HCT116 (cell line): ENCODE data around the gene SAG. TPM values are rescaled to one million over a fixed set of nuclear protein-coding genes. Genes with fewer than 3 reads are reported as not detected.

ENCODE experiments used
- ATAC-seq: fragments of 200-7000 bp; cut with Tn5 transposase; 2 replicates; pipeline ENCODE4 v1.9.1; 2020; ENCODE audit warnings: mild to moderate bottlenecking, moderate library complexity
- BruUV-seq: library from RNA; stranded (reverse); fragments of 400-500 nt; replicated peaks from 2 replicates; lab custom pipeline; 2021; lab: Mats Ljungman, UMichigan
- CTCF ChIA-PET: fragments of 300-600 bp; sonication (Branson Sonifier 250); formaldehyde crosslinking; loops from one replicate; lab custom pipeline; 2021; ENCODE audit warnings: antibody characterized with exemption; lab: Charles Lee
- POLR2A ChIA-PET: fragments of 300-600, 350-600 bp; sonication (Branson Sonifier 250); formaldehyde crosslinking; loops from one replicate; lab custom pipeline; 2021; ENCODE audit warnings: antibody characterized with exemption; lab: Charles Lee
- RAD21 ChIA-PET, 2 experiments: fragments of 300-600 bp; sonication (Branson Sonifier 250); formaldehyde crosslinking; loops; one replicate each; lab custom pipeline; 2023; ENCODE audit warnings: low total read pairs in 2 of 2; ENCODE audit not compliant: uncharacterized antibody in 2 of 2, unreplicated experiment in 2 of 2, low non-redundant PET in 1 of 2; lab: Charles Lee
- DNase-seq: peaks from one replicate; pipeline ENCODE4 v3.0.0-alpha.2; 2010; ENCODE audit warnings: low read depth, low spot score
- H2AFZ ChIP-seq: fragments of 200-600 bp; shearing (Covaris generic), sonication (generic); 2 replicates; pipeline ENCODE4 v1.6.1; 2017; ENCODE audit warnings: low read depth, mixed run types, mixed read lengths, antibody characterized with exemption, low read length; ENCODE audit not compliant: poor library complexity, severe bottlenecking
- H3K27ac ChIP-seq: 2 replicates; pipeline ENCODE4 v1.5.1; 2012; ENCODE audit warnings: low read depth, low read length
- H3K27me3 ChIP-seq: fragments of 200-600 bp; sonication (generic); 2 replicates; pipeline ENCODE4 v1.6.1; 2016; ENCODE audit warnings: mixed run types, low read length, mixed read lengths; ENCODE audit not compliant: insufficient read depth
- H3K36me3 ChIP-seq, 2 experiments: fragments of 200-500 bp in 1 of 2; fragments of 200-600 bp in 1 of 2; sonication (Bioruptor generic) in 1 of 2; sonication (generic) in 1 of 2; 2 replicates each; pipeline versions ENCODE4 v1.5.1 to v1.6.1; 2014 to 2016; ENCODE audit warnings: low read length in 2 of 2, inconsistent platforms in 1 of 2, mixed read lengths in 1 of 2, mixed run types in 1 of 2; ENCODE audit not compliant: insufficient read depth in 2 of 2, control insufficient read depth in 1 of 2
- H3K4me1 ChIP-seq, 2 experiments: fragments of 200-600 bp in 1 of 2; sonication (generic) in 1 of 2; 2 replicates each; pipeline versions ENCODE4 v1.5.1 to v1.6.1; 2012 to 2017; ENCODE audit warnings: low read length in 2 of 2, inconsistent platforms in 1 of 2, mild to moderate bottlenecking in 1 of 2, mixed read lengths in 1 of 2, mixed run types in 1 of 2, moderate library complexity in 1 of 2; ENCODE audit not compliant: insufficient read depth in 2 of 2, control insufficient read depth in 1 of 2
- H3K4me2 ChIP-seq: fragments of 200-600 bp; sonication (generic); 2 replicates; pipeline ENCODE4 v1.6.1; 2017; ENCODE audit warnings: mixed run types, low read length, mixed read lengths
- H3K4me3 ChIP-seq, 2 experiments: fragments of 200-600 bp in 1 of 2; sonication (generic) in 1 of 2; replicated peaks in 1 of 2; 2 replicates each; pipeline ENCODE4 v1.5.1; 2011 to 2016; ENCODE audit warnings: low read length in 2 of 2, control low read depth in 1 of 2, low read depth in 1 of 2, mild to moderate bottlenecking in 1 of 2, mixed read lengths in 1 of 2, mixed run types in 1 of 2
- H3K79me2 ChIP-seq: fragments of 200-600 bp; sonication (generic); 2 replicates; pipeline ENCODE4 v1.6.1; 2017; ENCODE audit warnings: mild to moderate bottlenecking, mixed run types, low read length, moderate library complexity, mixed read lengths; ENCODE audit not compliant: insufficient read depth
- H3K9ac ChIP-seq: fragments of 200-600 bp; sonication (generic); 2 replicates; pipeline ENCODE4 v1.6.1; 2016; ENCODE audit warnings: low read length, mixed read lengths
- H3K9me2 ChIP-seq: fragments of 200-600 bp; sonication (generic), shearing (Covaris generic); 2 replicates; pipeline ENCODE4 v1.6.1; 2017; ENCODE audit warnings: mixed run types, mild to moderate bottlenecking, moderate library complexity; ENCODE audit not compliant: insufficient read depth
- H3K9me3 ChIP-seq, 2 experiments: fragments of 200-500 bp in 1 of 2; fragments of 200-600 bp in 1 of 2; sonication (Bioruptor generic) in 1 of 2; sonication (generic) in 1 of 2; 2 replicates each; pipeline ENCODE4 v1.6.1; 2014 to 2017; ENCODE audit warnings: low read length in 2 of 2, mixed read lengths in 2 of 2, inconsistent platforms in 1 of 2, low read depth in 1 of 2, mild to moderate bottlenecking in 1 of 2, mixed run types in 1 of 2, moderate library complexity in 1 of 2; ENCODE audit not compliant: control insufficient read depth in 1 of 2, insufficient read depth in 1 of 2
- H4K20me1 ChIP-seq: fragments of 200-600 bp; sonication (generic), shearing (Covaris generic); 2 replicates; pipeline ENCODE4 v1.6.1; 2017; ENCODE audit warnings: mixed run types, mild to moderate bottlenecking, moderate library complexity; ENCODE audit not compliant: insufficient read depth
- ATF3 ChIP-seq: IDR thresholded peaks from 2 replicates; pipeline ENCODE4 v1.6.1; 2012
- CBX3 ChIP-seq: IDR thresholded peaks from 2 replicates; pipeline ENCODE4 v1.6.1; 2012; ENCODE audit warnings: low read depth
- CEBPB ChIP-seq: IDR thresholded peaks from 2 replicates; pipeline ENCODE4 v1.6.1; 2012; ENCODE audit warnings: low read depth
- CTCF ChIP-seq, 3 experiments: fragments of 200-600 bp in 1 of 3; sonication (generic) in 1 of 3; IDR thresholded peaks in 2 of 3; conservative IDR thresholded peaks in 1 of 3; 2 replicates each; pipeline ENCODE4 v1.5.1; 2012 to 2017; ENCODE audit warnings: low read depth in 2 of 3, low read length in 2 of 3, antibody characterized with exemption in 1 of 3, borderline replicate concordance in 1 of 3, control low read depth in 1 of 3, mild to moderate bottlenecking in 1 of 3, mixed read lengths in 1 of 3, mixed run types in 1 of 3, moderate library complexity in 1 of 3; ENCODE audit not compliant: insufficient read depth in 1 of 3
- EGR1 ChIP-seq: IDR thresholded peaks from 2 replicates; pipeline ENCODE4 v1.6.1; 2012; ENCODE audit warnings: low read depth
- EZH2 ChIP-seq: fragments of 200-600 bp; sonication (generic); IDR thresholded peaks from 2 replicates; pipeline ENCODE4 v1.6.1; 2017; ENCODE audit warnings: antibody characterized with exemption, mixed run types
- JUND ChIP-seq: IDR thresholded peaks from 2 replicates; pipeline ENCODE4 v1.6.1; 2012
- MAX ChIP-seq: IDR thresholded peaks from 2 replicates; pipeline ENCODE4 v1.6.1; 2012
- POLR2A ChIP-seq: IDR thresholded peaks from 2 replicates; pipeline ENCODE4 v1.7.0; 2011; ENCODE audit warnings: borderline replicate concordance; ENCODE audit not compliant: insufficient read depth, insufficient read length; ENCODE audit errors: extremely low read depth
- POLR2AphosphoS5 ChIP-seq: IDR thresholded peaks from 2 replicates; pipeline ENCODE4 v1.6.1; 2011; ENCODE audit warnings: mild to moderate bottlenecking, low read depth, low read length, moderate library complexity
- RAD21 ChIP-seq: IDR thresholded peaks from 2 replicates; pipeline ENCODE4 v1.6.1; 2012; ENCODE audit warnings: low read depth, mild to moderate bottlenecking
- SIN3A ChIP-seq: IDR thresholded peaks from 2 replicates; pipeline ENCODE4 v1.6.1; 2012; ENCODE audit warnings: low read depth
- SP1 ChIP-seq: IDR thresholded peaks from 2 replicates; pipeline ENCODE4 v1.6.1; 2012; ENCODE audit warnings: low read depth
- SRF ChIP-seq: IDR thresholded peaks from 2 replicates; pipeline ENCODE4 v1.6.1; 2012; ENCODE audit warnings: low read depth
- TCF7L2 ChIP-seq: IDR thresholded peaks from 2 replicates; pipeline ENCODE4 v1.7.0; 2011; ENCODE audit warnings: borderline replicate concordance, inconsistent platforms; ENCODE audit not compliant: insufficient read depth, insufficient read length; ENCODE audit errors: extremely low read depth
- YY1 ChIP-seq: IDR thresholded peaks from 2 replicates; pipeline ENCODE4 v1.6.1; 2011; ENCODE audit warnings: low read length, low read depth, moderate library complexity, mild to moderate bottlenecking; ENCODE audit not compliant: insufficient replicate concordance; ENCODE audit errors: extremely low read depth
- ZNF274 ChIP-seq: fragments of 200-500 bp; sonication (Bioruptor generic); IDR thresholded peaks from 2 replicates; pipeline ENCODE4 v1.6.1; 2014; ENCODE audit warnings: mild to moderate bottlenecking, low read depth, low read length, inconsistent platforms
- intact Hi-C: fragments of 100-400 bp; cut with micrococcal nuclease; formaldehyde crosslinking; loops from 2 replicates; pipeline ENCODE4 v1.10.0; 2022
- total RNA-seq: library from RNA; stranded (reverse); gene quantifications from one replicate; pipeline ENCODE4 v1.2.1, GENCODE V29; 2021; ENCODE audit not compliant: unreplicated experiment
- TF ChIP-seq, protein P1 (sequence below): IDR thresholded peaks from 2 replicates; pipeline ENCODE4 v1.6.1; 2011; ENCODE audit warnings: mild to moderate bottlenecking, low read length, moderate library complexity; ENCODE audit not compliant: insufficient replicate concordance; ENCODE audit errors: extremely low read depth

Gene SAG
- total RNA-seq, 1 experiment from 2014 or later = not detected

GRCh38 chr2:233301811-233302210, 5.8 kb upstream of the SAG start:
- Histone ChIP-seq H3K4me2 (no peak overlapping the region), H2AFZ (no peak overlapping the region), H4K20me1 (no peaks in the 10 kb centered on the region), H3K9me3 (no peaks in the 10 kb centered on the region), H3K27me3 (no peaks in the 10 kb centered on the region), H3K9me2 (no peaks in the 10 kb centered on the region), H3K79me2 (no peaks in the 10 kb centered on the region), H3K36me3 (no peaks in the 10 kb centered on the region), H3K9ac (no peak overlapping the region), H3K4me1 (peaks cover 0 to 4% of the 10 kb centered on the region in 2 experiments; a peak in 2 of 4 replicates), H3K4me3 (no peak overlapping the region), H3K27ac (no peak overlapping the region)
- ChIA-PET CTCF (no interaction called here), RAD21 (no interaction called here), POLR2A (no interaction called here)
- intact Hi-C loops = no loop called here
- ATAC-seq (no peak), DNase-seq (no peak)
- no TSS peak for BruUV-seq
- TF ChIP-seq CEBPB (no peak), ATF3 (no peak), CTCF (IDR thresholded peaks at IDR 0.05 in 2 of 3, conservative IDR thresholded peaks at IDR 0.05 in 1 of 3; ENCODE audit: borderline replicate concordance in 1 of 3, insufficient read depth in 1 of 3, low read depth in 2 of 3, low read length in 2 of 3) (no peak), EGR1 (no peak), RAD21 (no peak), POLR2AphosphoS5 (no peak), JUND (no peak), SP1 (no peak), MAX (no peak), ZNF274 (no peak), TCF7L2 (no peak), EZH2 (no peak), SRF (no peak), SIN3A (no peak), POLR2A (no peak), CBX3 (no peak), YY1 (no peak)
- TF ChIP-seq, protein P1, sequence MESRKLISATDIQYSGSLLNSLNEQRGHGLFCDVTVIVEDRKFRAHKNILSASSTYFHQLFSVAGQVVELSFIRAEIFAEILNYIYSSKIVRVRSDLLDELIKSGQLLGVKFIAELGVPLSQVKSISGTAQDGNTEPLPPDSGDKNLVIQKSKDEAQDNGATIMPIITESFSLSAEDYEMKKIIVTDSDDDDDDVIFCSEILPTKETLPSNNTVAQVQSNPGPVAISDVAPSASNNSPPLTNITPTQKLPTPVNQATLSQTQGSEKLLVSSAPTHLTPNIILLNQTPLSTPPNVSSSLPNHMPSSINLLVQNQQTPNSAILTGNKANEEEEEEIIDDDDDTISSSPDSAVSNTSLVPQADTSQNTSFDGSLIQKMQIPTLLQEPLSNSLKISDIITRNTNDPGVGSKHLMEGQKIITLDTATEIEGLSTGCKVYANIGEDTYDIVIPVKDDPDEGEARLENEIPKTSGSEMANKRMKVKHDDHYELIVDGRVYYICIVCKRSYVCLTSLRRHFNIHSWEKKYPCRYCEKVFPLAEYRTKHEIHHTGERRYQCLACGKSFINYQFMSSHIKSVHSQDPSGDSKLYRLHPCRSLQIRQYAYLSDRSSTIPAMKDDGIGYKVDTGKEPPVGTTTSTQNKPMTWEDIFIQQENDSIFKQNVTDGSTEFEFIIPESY = no peak
